ENCODE results near the gene FAM149A. TPM values are rescaled to one million over a fixed set of nuclear protein-coding genes. Genes with fewer than 3 reads are reported as not detected.

FAM149A gene
- total and polyA plus RNA-seq, 8 donors, result 5.6 to 101 (median 29.6) TPM

GRCh38 chr4:186096681-186097165 is 7.8 kb upstream of the FAM149A start:
- Histone ChIP-seq H3K4me1 (peaks cover 0 to 12% (median 0%) of the 10 kb centered on the region in 4 donors), H3K9me3 (no peaks in the 10 kb centered on the region), H3K27ac (peak overlapping the region in 2 of 5 donors; percentile 21 to 70), H3K4me3 (no peak overlapping the region), H3K27me3 (no peaks in the 10 kb centered on the region), H3K36me3 (no peaks in the 10 kb centered on the region)
- intact Hi-C loops (cut with DNase I; ENCODE audit: low total_unique reads), result no loop called here
- peak in 1 of 2 donors; percentile 76 for DNase-seq
- 68 to 88% (median 83%) methylated on average over 9 of the region's 9 CpGs for WGBS, 5 donors
- no peak for TF ChIP-seq POLR2AphosphoS5 (IDR thresholded peaks at IDR 0.05)
- TF ChIP-seq CTCF (IDR thresholded peaks at IDR 0.05), result no peak
- TF ChIP-seq POLR2A (IDR thresholded peaks at IDR 0.05), result no peak
- TF ChIP-seq EP300 (IDR thresholded peaks at IDR 0.05), result no peak

GRCh38 chr4:186097386-186097785 is 7.1 kb upstream of the FAM149A start:
- H3K27me3 ChIP-seq, result no peaks in the 10 kb centered on the region
- peak overlapping the region in 1 of 5 donors; percentile 70 for H3K27ac ChIP-seq
- no peak for DNase-seq
- no peak for TF ChIP-seq CTCF (IDR thresholded peaks at IDR 0.05)
- no peaks in the 10 kb centered on the region for H3K9me3 ChIP-seq
- peaks cover 0 to 12% (median 0%) of the 10 kb centered on the region in 4 donors for H3K4me1 ChIP-seq
- no peaks in the 10 kb centered on the region for H3K36me3 ChIP-seq
- whole genome bisulfite sequencing, 5 donors, result 75 to 92% (median 84%) methylated on average over 5 of the region's 5 CpGs
- intact Hi-C loops (cut with DNase I; ENCODE audit: low total_unique reads), result no loop called here
- H3K4me3 ChIP-seq, result no peak overlapping the region

- peaks cover 5 to 40% (median 34%) of the 10 kb centered on the region in 4 donors for H3K4me1 ChIP-seq
- no peak overlapping the region for H3K4me3 ChIP-seq
- TF ChIP-seq POLR2AphosphoS5 (IDR thresholded peaks at IDR 0.05) (no peak), POLR2A (IDR thresholded peaks at IDR 0.05) (no peak), CTCF (IDR thresholded peaks at IDR 0.05) (no peak), EP300 (IDR thresholded peaks at IDR 0.05) (no peak)
- H3K27ac ChIP-seq, result no peak overlapping the region
- H3K27me3 ChIP-seq, result peaks cover 0 to 17% (median 9%) of the 10 kb centered on the region in 3 donors
- no peak for DNase-seq
- intact Hi-C loops (cut with DNase I; ENCODE audit: low total_unique reads), result no loop called here
- no peaks in the 10 kb centered on the region for H3K9me3 ChIP-seq
- no peaks in the 10 kb centered on the region for H3K36me3 ChIP-seq
- 92 to 96% (median 94%) methylated on average over 12 of the region's 12 CpGs for WGBS, 5 donors
Observed at GRCh38 chr4:186102931-186103330, 1.6 kb upstream of the FAM149A start.

GRCh38 chr4:186104890-186105646 is 564 bp downstream of the FAM149A start:
- 0 to 1% (median 1%) methylated on average over 26 to 83 of the region's 83 CpGs for WGBS, 5 donors
- no peak for TF ChIP-seq POLR2AphosphoS5 (IDR thresholded peaks at IDR 0.05)
- TF ChIP-seq EP300 (IDR thresholded peaks at IDR 0.05), result no peak
- no peak for TF ChIP-seq CTCF (IDR thresholded peaks at IDR 0.05)
- H3K4me3 ChIP-seq, result peak overlapping the region; percentile 72 to 88 (median 75)
- peak; percentile 32 to 71 for DNase-seq
- peaks cover 0 to 17% (median 9%) of the 10 kb centered on the region in 3 donors for H3K27me3 ChIP-seq
- H3K36me3 ChIP-seq, result no peaks in the 10 kb centered on the region
- peaks cover 5 to 45% (median 34%) of the 10 kb centered on the region in 4 donors for H3K4me1 ChIP-seq
- H3K9me3 ChIP-seq, result no peaks in the 10 kb centered on the region
- peak overlapping the region; percentile 87 to 93 (median 92) for H3K27ac ChIP-seq
- intact Hi-C loops (cut with DNase I; ENCODE audit: low total_unique reads), result no loop called here

Data from stomach (tissue), 9 donors.